ENCODE measurements around the gene MX1.

MX1 gene

GRCh38 chr21:41393876-41394465, 32.1 kb upstream of the MX1 start:
- H3K27me3 ChIP-seq (replicated peaks; ENCODE audit: control insufficient read depth, insufficient read depth, low read length, poor library complexity, severe bottlenecking): no peaks in the 10 kb centered on the region
- H3K4me1 ChIP-seq (ENCODE audit: control insufficient read depth, insufficient read depth, low read length, poor library complexity, severe bottlenecking): no peaks in the 10 kb centered on the region
- DNase-seq: no peak
- H3K4me3 ChIP-seq (ENCODE audit: insufficient read depth, low read depth, low read length, poor library complexity, severe bottlenecking): no peak overlapping the region
- peaks cover 62% of the 10 kb centered on the region for H3K36me3 ChIP-seq (ENCODE audit: control insufficient read depth, insufficient read depth, low read length)
- H3K9me3 ChIP-seq (ENCODE audit: control insufficient read depth, low read length): no peaks in the 10 kb centered on the region
- no peak overlapping the region for H3K27ac ChIP-seq (ENCODE audit: insufficient read depth, low read length, poor library complexity, severe bottlenecking)

GRCh38 chr21:41396558-41397075, 29.4 kb upstream of the MX1 start:
- H3K9me3 ChIP-seq (ENCODE audit: control insufficient read depth, low read length): no peaks in the 10 kb centered on the region
- DNase-seq: no peak
- H3K36me3 ChIP-seq (ENCODE audit: control insufficient read depth, insufficient read depth, low read length): peaks cover 62% of the 10 kb centered on the region
- no peaks in the 10 kb centered on the region for H3K27me3 ChIP-seq (replicated peaks; ENCODE audit: control insufficient read depth, insufficient read depth, low read length, poor library complexity, severe bottlenecking)
- no peak overlapping the region for H3K4me3 ChIP-seq (ENCODE audit: insufficient read depth, low read depth, low read length, poor library complexity, severe bottlenecking)
- no peak overlapping the region for H3K27ac ChIP-seq (ENCODE audit: insufficient read depth, low read length, poor library complexity, severe bottlenecking)
- H3K4me1 ChIP-seq (ENCODE audit: control insufficient read depth, insufficient read depth, low read length, poor library complexity, severe bottlenecking): no peaks in the 10 kb centered on the region

GRCh38 chr21:41397471-41397891, 28.6 kb upstream of the MX1 start:
- no peaks in the 10 kb centered on the region for H3K9me3 ChIP-seq (ENCODE audit: control insufficient read depth, low read length)
- H3K36me3 ChIP-seq (ENCODE audit: control insufficient read depth, insufficient read depth, low read length): peaks cover 61% of the 10 kb centered on the region
- no peak for DNase-seq
- H3K27me3 ChIP-seq (replicated peaks; ENCODE audit: control insufficient read depth, insufficient read depth, low read length, poor library complexity, severe bottlenecking): no peaks in the 10 kb centered on the region
- H3K4me1 ChIP-seq (ENCODE audit: control insufficient read depth, insufficient read depth, low read length, poor library complexity, severe bottlenecking): no peaks in the 10 kb centered on the region
- no peak overlapping the region for H3K4me3 ChIP-seq (ENCODE audit: insufficient read depth, low read depth, low read length, poor library complexity, severe bottlenecking)
- no peak overlapping the region for H3K27ac ChIP-seq (ENCODE audit: insufficient read depth, low read length, poor library complexity, severe bottlenecking)

GRCh38 chr21:41398251-41398650, 27.8 kb upstream of the MX1 start:
- no peaks in the 10 kb centered on the region for H3K27me3 ChIP-seq (replicated peaks; ENCODE audit: control insufficient read depth, insufficient read depth, low read length, poor library complexity, severe bottlenecking)
- no peak for DNase-seq
- peaks cover 68% of the 10 kb centered on the region for H3K36me3 ChIP-seq (ENCODE audit: control insufficient read depth, insufficient read depth, low read length)
- no peak overlapping the region for H3K4me3 ChIP-seq (ENCODE audit: insufficient read depth, low read depth, low read length, poor library complexity, severe bottlenecking)
- H3K27ac ChIP-seq (ENCODE audit: insufficient read depth, low read length, poor library complexity, severe bottlenecking): no peak overlapping the region
- no peaks in the 10 kb centered on the region for H3K4me1 ChIP-seq (ENCODE audit: control insufficient read depth, insufficient read depth, low read length, poor library complexity, severe bottlenecking)
- H3K9me3 ChIP-seq (ENCODE audit: control insufficient read depth, low read length): no peaks in the 10 kb centered on the region

- no peaks in the 10 kb centered on the region for H3K27me3 ChIP-seq (replicated peaks; ENCODE audit: control insufficient read depth, insufficient read depth, low read length, poor library complexity, severe bottlenecking)
- H3K4me1 ChIP-seq (ENCODE audit: control insufficient read depth, insufficient read depth, low read length, poor library complexity, severe bottlenecking): no peaks in the 10 kb centered on the region
- H3K4me3 ChIP-seq (ENCODE audit: insufficient read depth, low read depth, low read length, poor library complexity, severe bottlenecking): no peak overlapping the region
- no peaks in the 10 kb centered on the region for H3K9me3 ChIP-seq (ENCODE audit: control insufficient read depth, low read length)
- H3K36me3 ChIP-seq (ENCODE audit: control insufficient read depth, insufficient read depth, low read length): peaks cover 73% of the 10 kb centered on the region
- no peak overlapping the region for H3K27ac ChIP-seq (ENCODE audit: insufficient read depth, low read length, poor library complexity, severe bottlenecking)
- DNase-seq: no peak
Observed at GRCh38 chr21:41398831-41399230, 27.2 kb upstream of the MX1 start.

- DNase-seq: no peak
- Histone ChIP-seq H3K27me3 (replicated peaks; ENCODE audit: control insufficient read depth, insufficient read depth, low read length, poor library complexity, severe bottlenecking) (no peaks in the 10 kb centered on the region), H3K9me3 (ENCODE audit: control insufficient read depth, low read length) (no peaks in the 10 kb centered on the region), H3K36me3 (ENCODE audit: control insufficient read depth, insufficient read depth, low read length) (peaks cover 77% of the 10 kb centered on the region), H3K4me3 (ENCODE audit: insufficient read depth, low read depth, low read length, poor library complexity, severe bottlenecking) (no peak overlapping the region), H3K4me1 (ENCODE audit: control insufficient read depth, insufficient read depth, low read length, poor library complexity, severe bottlenecking) (no peaks in the 10 kb centered on the region), H3K27ac (ENCODE audit: insufficient read depth, low read length, poor library complexity, severe bottlenecking) (no peak overlapping the region)
Observed at GRCh38 chr21:41399246-41399800, 26.7 kb upstream of the MX1 start.

- Histone ChIP-seq H3K36me3 (ENCODE audit: control insufficient read depth, insufficient read depth, low read length) (peaks cover 67% of the 10 kb centered on the region), H3K4me1 (ENCODE audit: control insufficient read depth, insufficient read depth, low read length, poor library complexity, severe bottlenecking) (no peaks in the 10 kb centered on the region), H3K27me3 (replicated peaks; ENCODE audit: control insufficient read depth, insufficient read depth, low read length, poor library complexity, severe bottlenecking) (no peaks in the 10 kb centered on the region), H3K27ac (ENCODE audit: insufficient read depth, low read length, poor library complexity, severe bottlenecking) (no peak overlapping the region), H3K9me3 (ENCODE audit: control insufficient read depth, low read length) (no peaks in the 10 kb centered on the region), H3K4me3 (ENCODE audit: insufficient read depth, low read depth, low read length, poor library complexity, severe bottlenecking) (no peak overlapping the region)
- DNase-seq: no peak
Observed at GRCh38 chr21:41402231-41402630, 23.8 kb upstream of the MX1 start.

- no peak overlapping the region for H3K27ac ChIP-seq (ENCODE audit: insufficient read depth, low read length, poor library complexity, severe bottlenecking)
- no peaks in the 10 kb centered on the region for H3K4me1 ChIP-seq (ENCODE audit: control insufficient read depth, insufficient read depth, low read length, poor library complexity, severe bottlenecking)
- no peaks in the 10 kb centered on the region for H3K27me3 ChIP-seq (replicated peaks; ENCODE audit: control insufficient read depth, insufficient read depth, low read length, poor library complexity, severe bottlenecking)
- no peak for DNase-seq
- no peak overlapping the region for H3K4me3 ChIP-seq (ENCODE audit: insufficient read depth, low read depth, low read length, poor library complexity, severe bottlenecking)
- peaks cover 67% of the 10 kb centered on the region for H3K36me3 ChIP-seq (ENCODE audit: control insufficient read depth, insufficient read depth, low read length)
- H3K9me3 ChIP-seq (ENCODE audit: control insufficient read depth, low read length): no peaks in the 10 kb centered on the region
Observed at GRCh38 chr21:41402796-41403195, 23.2 kb upstream of the MX1 start.

GRCh38 chr21:41403331-41403730, 22.7 kb upstream of the MX1 start:
- Histone ChIP-seq H3K4me3 (ENCODE audit: insufficient read depth, low read depth, low read length, poor library complexity, severe bottlenecking) (no peak overlapping the region), H3K36me3 (ENCODE audit: control insufficient read depth, insufficient read depth, low read length) (peaks cover 69% of the 10 kb centered on the region)

GRCh38 chr21:41403966-41404365, 22.1 kb upstream of the MX1 start:
- Histone ChIP-seq H3K9me3 (ENCODE audit: control insufficient read depth, low read length) (no peaks in the 10 kb centered on the region), H3K36me3 (ENCODE audit: control insufficient read depth, insufficient read depth, low read length) (peaks cover 69% of the 10 kb centered on the region), H3K27me3 (replicated peaks; ENCODE audit: control insufficient read depth, insufficient read depth, low read length, poor library complexity, severe bottlenecking) (no peaks in the 10 kb centered on the region), H3K4me3 (ENCODE audit: insufficient read depth, low read depth, low read length, poor library complexity, severe bottlenecking) (no peak overlapping the region), H3K4me1 (ENCODE audit: control insufficient read depth, insufficient read depth, low read length, poor library complexity, severe bottlenecking) (no peaks in the 10 kb centered on the region), H3K27ac (ENCODE audit: insufficient read depth, low read length, poor library complexity, severe bottlenecking) (no peak overlapping the region)
- no peak for DNase-seq

More at GRCh38 chr21:41403331-41403730, 22.7 kb upstream of the MX1 start:
- Histone ChIP-seq H3K27me3 (replicated peaks; ENCODE audit: control insufficient read depth, insufficient read depth, low read length, poor library complexity, severe bottlenecking) (no peaks in the 10 kb centered on the region), H3K9me3 (ENCODE audit: control insufficient read depth, low read length) (no peaks in the 10 kb centered on the region), H3K4me1 (ENCODE audit: control insufficient read depth, insufficient read depth, low read length, poor library complexity, severe bottlenecking) (no peaks in the 10 kb centered on the region), H3K27ac (ENCODE audit: insufficient read depth, low read length, poor library complexity, severe bottlenecking) (no peak overlapping the region)
- no peak for DNase-seq

Data from effector memory CD4-positive, alpha-beta T cell (primary cell).